GM19193 (cell line): ENCODE results near the gene AANAT.

Source experiments
- POLR2A ChIP-seq: IDR thresholded peaks from 4 replicates; pipeline ENCODE4 v1.6.1; 2011; ENCODE audit not compliant: insufficient read depth, insufficient read length; ENCODE audit errors: extremely low read depth

The AANAT gene

DNA sequence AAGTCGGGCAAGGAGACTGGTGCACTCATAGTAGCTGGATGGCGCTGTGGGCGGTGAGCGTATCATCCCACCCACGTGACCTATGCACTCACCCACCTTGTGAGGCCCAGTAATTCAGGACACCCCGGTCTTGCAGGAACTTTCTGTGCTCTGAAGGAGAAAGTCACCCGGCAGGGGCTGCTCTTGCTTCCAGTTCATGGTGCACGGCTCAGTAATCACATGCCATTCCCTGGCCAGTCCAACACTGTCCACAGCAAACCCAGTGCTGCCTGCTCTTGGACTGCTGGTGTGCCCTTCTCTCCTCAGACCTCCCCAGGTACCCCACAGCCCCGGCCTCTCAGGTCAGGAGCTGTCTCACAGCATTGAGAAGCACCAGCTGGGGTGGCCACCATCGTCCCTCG, 50.2 kb downstream of the AANAT start:
- TF ChIP-seq POLR2A = no peak

DNA sequence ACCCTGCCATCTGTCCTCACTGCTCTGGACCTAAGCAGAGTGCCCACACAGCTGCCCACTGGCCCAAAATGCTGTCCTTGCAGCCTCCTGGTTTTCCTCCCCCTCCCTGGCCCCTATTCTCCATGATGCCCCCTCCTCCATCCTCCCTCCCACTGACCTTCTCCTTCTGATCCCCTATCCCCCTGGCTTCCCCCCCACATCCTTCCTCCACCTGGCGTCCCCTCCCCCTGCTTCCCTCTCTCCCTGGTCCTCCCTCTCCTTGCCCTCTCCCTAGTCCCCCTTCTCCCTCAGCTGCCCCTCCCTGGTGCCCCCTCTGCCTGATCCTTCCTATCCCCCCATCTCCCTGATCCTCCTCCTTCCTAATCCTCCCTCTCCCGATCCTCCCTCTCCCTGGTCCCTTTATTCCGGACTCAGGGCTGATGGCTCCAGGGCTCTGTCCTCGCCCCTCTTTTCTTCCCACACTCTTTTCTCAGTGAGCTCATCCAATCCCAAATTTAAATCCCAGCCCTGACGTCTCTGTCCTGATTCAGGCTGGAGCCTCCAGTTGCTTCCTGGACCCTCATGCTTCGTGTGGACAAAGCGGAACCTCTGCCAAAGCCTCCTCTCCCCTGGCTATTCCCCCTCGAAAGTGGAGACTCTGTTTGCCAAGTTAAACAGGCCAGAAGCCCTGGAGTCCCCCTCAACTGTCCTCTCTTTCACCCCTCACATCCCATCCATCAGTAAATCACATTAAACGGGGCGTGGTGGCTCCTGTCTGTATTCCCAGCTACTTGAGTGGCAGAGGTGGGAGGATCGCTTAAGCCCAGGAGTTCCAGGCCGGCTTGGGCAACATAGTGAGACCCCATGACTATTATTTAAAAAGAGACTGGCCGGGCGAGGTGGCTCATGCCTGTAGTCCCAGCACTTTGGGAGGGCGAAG, 51.9 kb downstream of the AANAT start:
- TF ChIP-seq POLR2A = no peak
